ENCODE measurements around the gene SLC17A3. TPM values are rescaled to one million over a fixed set of nuclear protein-coding genes. Genes with fewer than 3 reads are reported as not detected.

The SLC17A3 gene
- total RNA-seq, 1 donor from 2014 or later = not detected

DNA sequence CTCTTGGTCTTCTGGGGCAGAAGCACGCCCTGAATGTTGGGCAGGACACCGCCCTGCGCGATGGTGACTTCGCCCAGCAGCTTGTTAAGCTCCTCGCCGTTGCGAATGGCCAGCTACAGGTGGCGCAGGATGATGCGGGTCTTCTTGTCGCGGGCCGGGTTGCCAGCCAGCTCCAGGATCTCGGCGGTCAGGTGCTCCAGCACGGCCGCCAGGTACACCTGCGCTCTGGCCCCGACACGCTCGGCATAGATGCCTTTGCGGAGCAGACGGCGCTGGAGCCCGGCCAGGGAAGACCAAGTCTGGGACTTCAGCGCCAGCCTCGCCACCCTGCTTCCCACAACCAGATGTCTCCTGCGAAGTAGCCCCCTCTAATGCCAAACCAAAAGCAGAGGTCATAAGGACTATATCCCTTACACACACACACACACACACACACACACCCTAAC is 8.0 kb upstream of the SLC17A3 start:
- H3K27me3 Mint-ChIP-seq (ENCODE audit: low read depth) = peaks cover 10% of the 10 kb centered on the region

DNA sequence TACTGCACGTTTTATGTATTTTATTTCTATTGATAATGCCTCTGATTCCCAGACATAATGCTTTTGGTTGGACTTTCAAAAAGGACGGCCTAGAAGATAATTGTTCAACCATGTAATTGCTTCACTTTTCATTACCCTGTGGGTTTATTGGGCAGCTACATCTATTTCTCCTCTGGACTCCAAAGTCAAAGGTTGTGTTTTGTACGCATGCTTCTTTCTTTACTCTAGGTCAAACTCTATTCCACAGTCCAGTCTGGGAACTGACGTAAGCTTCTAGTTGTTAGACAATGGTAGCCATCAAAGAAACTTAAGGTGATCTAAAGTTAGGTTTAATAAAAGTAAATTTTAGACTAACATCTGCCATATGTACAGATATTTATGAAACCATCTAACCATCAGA is 6.6 kb upstream of the SLC17A3 start:
- TF ChIP-seq, protein P1, sequence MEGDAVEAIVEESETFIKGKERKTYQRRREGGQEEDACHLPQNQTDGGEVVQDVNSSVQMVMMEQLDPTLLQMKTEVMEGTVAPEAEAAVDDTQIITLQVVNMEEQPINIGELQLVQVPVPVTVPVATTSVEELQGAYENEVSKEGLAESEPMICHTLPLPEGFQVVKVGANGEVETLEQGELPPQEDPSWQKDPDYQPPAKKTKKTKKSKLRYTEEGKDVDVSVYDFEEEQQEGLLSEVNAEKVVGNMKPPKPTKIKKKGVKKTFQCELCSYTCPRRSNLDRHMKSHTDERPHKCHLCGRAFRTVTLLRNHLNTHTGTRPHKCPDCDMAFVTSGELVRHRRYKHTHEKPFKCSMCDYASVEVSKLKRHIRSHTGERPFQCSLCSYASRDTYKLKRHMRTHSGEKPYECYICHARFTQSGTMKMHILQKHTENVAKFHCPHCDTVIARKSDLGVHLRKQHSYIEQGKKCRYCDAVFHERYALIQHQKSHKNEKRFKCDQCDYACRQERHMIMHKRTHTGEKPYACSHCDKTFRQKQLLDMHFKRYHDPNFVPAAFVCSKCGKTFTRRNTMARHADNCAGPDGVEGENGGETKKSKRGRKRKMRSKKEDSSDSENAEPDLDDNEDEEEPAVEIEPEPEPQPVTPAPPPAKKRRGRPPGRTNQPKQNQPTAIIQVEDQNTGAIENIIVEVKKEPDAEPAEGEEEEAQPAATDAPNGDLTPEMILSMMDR (IDR thresholded peaks at IDR 0.05) = no peak
- DNase-seq (ENCODE audit: low spot score) = no peak
- Mint-ChIP-seq H3K9me3 (ENCODE audit: low read depth) (peaks cover 2% of the 10 kb centered on the region), H3K27ac (ENCODE audit: unreplicated experiment) (no peak overlapping the region), H3K36me3 (ENCODE audit: low read depth) (no peaks in the 10 kb centered on the region), H3K4me1 (ENCODE audit: low read depth) (peaks cover 8% of the 10 kb centered on the region), H3K4me3 (ENCODE audit: unreplicated experiment) (no peak overlapping the region), H3K27me3 (ENCODE audit: low read depth) (peaks cover 10% of the 10 kb centered on the region)

More for the DNA sequence above, 8.0 kb upstream of the SLC17A3 start:
- Mint-ChIP-seq H3K27ac (ENCODE audit: unreplicated experiment) (no peak overlapping the region), H3K9me3 (ENCODE audit: low read depth) (peaks cover 2% of the 10 kb centered on the region), H3K4me3 (ENCODE audit: unreplicated experiment) (no peak overlapping the region), H3K4me1 (ENCODE audit: low read depth) (peaks cover 8% of the 10 kb centered on the region), H3K36me3 (ENCODE audit: low read depth) (no peaks in the 10 kb centered on the region)
- peak; percentile 92 for DNase-seq (ENCODE audit: low spot score)
- TF ChIP-seq, protein P1 (IDR thresholded peaks at IDR 0.05) = no peak

DNA sequence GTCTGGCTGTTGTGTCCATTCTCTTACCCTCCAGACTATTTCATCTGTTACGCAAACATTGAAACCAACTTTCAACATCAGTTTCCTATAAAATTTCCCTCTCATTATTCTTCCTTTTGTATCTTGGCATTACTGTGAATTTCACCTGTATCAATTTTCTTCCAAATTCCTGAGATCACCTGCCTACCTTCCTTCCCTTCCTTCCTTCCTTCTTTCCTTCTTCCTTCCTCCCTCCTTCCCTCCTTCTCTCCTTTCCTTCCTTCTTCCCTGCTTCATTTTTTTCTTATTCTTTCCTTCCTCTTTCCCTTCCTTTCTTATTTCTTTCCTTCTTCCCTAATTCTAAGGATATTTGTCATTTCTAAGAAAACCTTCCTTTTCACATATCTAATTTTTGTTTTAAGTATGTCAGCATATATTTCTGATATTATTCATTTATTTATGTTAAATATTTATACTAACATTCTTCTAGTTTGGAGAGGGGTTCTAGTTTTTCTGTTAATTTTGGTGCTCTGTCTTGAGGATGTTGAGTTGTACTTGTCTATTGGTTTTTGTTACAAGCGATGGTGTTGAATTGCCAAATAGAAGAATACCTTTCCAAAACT is 4.8 kb upstream of the SLC17A3 start:
- H3K36me3 Mint-ChIP-seq (ENCODE audit: low read depth) = no peaks in the 10 kb centered on the region
- peaks cover 10% of the 10 kb centered on the region for H3K27me3 Mint-ChIP-seq (ENCODE audit: low read depth)
- H3K4me1 Mint-ChIP-seq (ENCODE audit: low read depth) = peaks cover 3% of the 10 kb centered on the region
- DNase-seq (ENCODE audit: low spot score) = no peak
- peaks cover 2% of the 10 kb centered on the region for H3K9me3 Mint-ChIP-seq (ENCODE audit: low read depth)
- H3K4me3 Mint-ChIP-seq (ENCODE audit: unreplicated experiment) = no peak overlapping the region
- H3K27ac Mint-ChIP-seq (ENCODE audit: unreplicated experiment) = no peak overlapping the region
- TF ChIP-seq, protein P1 (IDR thresholded peaks at IDR 0.05) = no peak

DNA sequence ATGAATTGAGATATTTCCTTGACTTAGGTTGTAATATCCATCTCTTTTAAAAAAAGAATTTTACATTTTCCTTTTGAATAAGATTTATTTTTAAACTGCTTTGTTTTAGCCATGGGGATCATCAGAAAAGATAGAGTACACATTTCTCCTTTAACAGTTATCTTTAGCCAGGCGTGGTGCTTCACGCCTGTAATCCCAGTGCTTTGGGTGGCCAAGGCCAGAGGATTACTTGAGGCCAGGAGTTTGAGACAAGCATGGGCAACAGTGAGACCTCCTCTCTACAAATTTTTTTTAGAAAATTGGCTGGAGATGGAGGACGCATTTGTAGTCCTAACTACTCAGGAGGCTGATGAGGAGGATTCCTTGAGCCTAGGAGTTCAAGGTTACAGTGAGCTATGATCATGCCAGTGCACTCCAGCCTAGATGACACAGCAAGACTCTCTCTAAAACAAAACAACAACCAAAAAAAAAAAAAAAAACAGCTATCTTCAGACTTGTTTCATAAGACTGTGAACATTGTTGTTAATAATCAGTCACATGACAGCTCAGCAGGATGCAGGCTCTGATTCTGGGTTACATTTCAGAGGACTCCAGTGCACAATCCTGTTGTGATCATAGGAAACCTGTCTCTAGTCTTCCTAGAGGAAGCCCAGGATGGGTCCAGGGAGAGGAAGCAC is 2.0 kb upstream of the SLC17A3 start:
- Mint-ChIP-seq H3K27me3 (ENCODE audit: low read depth) (peaks cover 16% of the 10 kb centered on the region), H3K36me3 (ENCODE audit: low read depth) (no peaks in the 10 kb centered on the region), H3K9me3 (ENCODE audit: low read depth) (peaks cover 3% of the 10 kb centered on the region), H3K27ac (ENCODE audit: unreplicated experiment) (no peak overlapping the region), H3K4me3 (ENCODE audit: unreplicated experiment) (no peak overlapping the region), H3K4me1 (ENCODE audit: low read depth) (no peaks in the 10 kb centered on the region)
- TF ChIP-seq, protein P1 (IDR thresholded peaks at IDR 0.05) = no peak
- no peak for DNase-seq (ENCODE audit: low spot score)

DNA sequence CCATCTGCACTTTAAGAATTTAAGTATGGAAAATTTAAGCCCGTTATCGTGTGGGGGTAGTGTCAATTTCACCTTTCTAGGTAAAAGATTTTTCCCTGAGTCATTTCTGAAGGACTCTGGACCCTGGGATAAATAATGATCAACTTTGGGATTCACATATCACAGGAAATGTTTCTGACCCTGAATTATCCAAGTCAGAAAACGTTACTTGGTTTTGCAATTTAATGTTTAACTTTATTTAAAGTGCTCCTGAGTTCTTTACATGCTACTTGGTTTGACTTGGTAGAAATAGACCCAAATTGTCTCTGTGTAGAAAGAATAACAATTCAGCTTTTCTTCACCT is 1.5 kb upstream of the SLC17A3 start:
- no peak overlapping the region for H3K4me3 Mint-ChIP-seq (ENCODE audit: unreplicated experiment)
- no peak overlapping the region for H3K27ac Mint-ChIP-seq (ENCODE audit: unreplicated experiment)
- no peaks in the 10 kb centered on the region for H3K36me3 Mint-ChIP-seq (ENCODE audit: low read depth)
- peaks cover 3% of the 10 kb centered on the region for H3K9me3 Mint-ChIP-seq (ENCODE audit: low read depth)
- no peak for DNase-seq (ENCODE audit: low spot score)
- H3K4me1 Mint-ChIP-seq (ENCODE audit: low read depth) = no peaks in the 10 kb centered on the region
- TF ChIP-seq, protein P1 (IDR thresholded peaks at IDR 0.05) = no peak
- H3K27me3 Mint-ChIP-seq (ENCODE audit: low read depth) = peaks cover 16% of the 10 kb centered on the region

All from chondrocyte (in vitro differentiated cells).